Measurements from ENCODE around the gene NCOR1. TPM values are rescaled to one million over a fixed set of nuclear protein-coding genes. Genes with fewer than 3 reads are reported as not detected.

Gene NCOR1
- total and polyA plus RNA-seq, 9 of the 15 experiments (the other 6 are each of a cell fraction or from before 2014, with no cell fraction given), result 20.2 to 66.5 (median 50.9) TPM

GRCh38 chr17:16150251-16150856, 65.0 kb downstream of the NCOR1 start:
- 93% methylated on average over 4 of the region's 4 CpGs for WGBS (ENCODE audit: insufficient coverage, low coverage, missing lambda C conversion rate)
- intact Hi-C loops (cut with micrococcal nuclease) (no loop called here), in situ Hi-C loops (cut with MboI) (no loop called here)
- H3K27ac ChIP-seq (ENCODE audit: extremely low read depth, low read depth, low read length), result no peak overlapping the region
- no peak overlapping the region for H2AFZ ChIP-seq (ENCODE audit: low read depth, low read length)
- H3K4me1 ChIP-seq (replicated peaks in 1 of 2; ENCODE audit: control insufficient read depth in 2 of 2, insufficient read depth in 2 of 2, low read length in 2 of 2), result no peaks in the 10 kb centered on the region
- ChIA-PET POLR2A (interaction anchor here (1.1 kb wide), 1 partner anchor 17 kb away, joined by 3 read pairs; no protein-coding TSS in a partner anchor), CTCF (ENCODE audit: low intra/inter-chr PET ratio) (interaction anchor here (0.5 kb wide), 1 partner anchor 204 kb away, joined by 3 read pairs; no protein-coding TSS in a partner anchor)
- no peaks in the 10 kb centered on the region for H3K9me3 ChIP-seq (replicated peaks; ENCODE audit: control insufficient read depth, insufficient read depth, low read depth, low read length)
- peaks cover 37% of the 10 kb centered on the region for H3K36me3 ChIP-seq (ENCODE audit: control insufficient read depth, insufficient read depth, low read length)
- ATAC-seq (no peak), DNase-seq (ENCODE audit: extremely low read depth in 1 of 4, low spot score in 3 of 4) (no peak), FAIRE-seq (peak; percentile 32)
- no TSS peak for BruUV-seq (replicated peaks)
- no peak overlapping the region for H3K9ac ChIP-seq (ENCODE audit: insufficient read depth in 1 of 2, low read depth in 2 of 2, low read length in 2 of 2)
- no peak overlapping the region for H3K4me2 ChIP-seq (ENCODE audit: insufficient read depth, low read length)
- H3K79me2 ChIP-seq (ENCODE audit: control insufficient read depth, insufficient read depth, low read length), result no peaks in the 10 kb centered on the region
- no peaks in the 10 kb centered on the region for H4K20me1 ChIP-seq (replicated peaks; ENCODE audit: control insufficient read depth, insufficient read depth, low read length)
- no peaks in the 10 kb centered on the region for H3K27me3 ChIP-seq (ENCODE audit: control insufficient read depth in 2 of 2, insufficient read depth in 2 of 2, low read length in 2 of 2)
- H3K9me1 ChIP-seq (ENCODE audit: control insufficient read depth, insufficient read depth, low read length), result no peaks in the 10 kb centered on the region
- no peak overlapping the region for H3K4me3 ChIP-seq
- TF ChIP-seq TFE3 (CRISPR knock-in tag; IDR thresholded peaks at IDR 0.05) (no peak), HMG20B (CRISPR knock-in tag; IDR thresholded peaks at IDR 0.05) (no peak), SIX5 (IDR thresholded peaks at IDR 0.05; ENCODE audit: borderline replicate concordance in 1 of 2, insufficient read depth in 1 of 2, low read depth in 1 of 2, low read length in 2 of 2) (no peak), ZNF41 (CRISPR knock-in tag; conservative IDR thresholded peaks at IDR 0.05) (no peak), ZNF239 (CRISPR knock-in tag; IDR thresholded peaks at IDR 0.05) (no peak)
- TF ChIP-seq, protein P1, sequence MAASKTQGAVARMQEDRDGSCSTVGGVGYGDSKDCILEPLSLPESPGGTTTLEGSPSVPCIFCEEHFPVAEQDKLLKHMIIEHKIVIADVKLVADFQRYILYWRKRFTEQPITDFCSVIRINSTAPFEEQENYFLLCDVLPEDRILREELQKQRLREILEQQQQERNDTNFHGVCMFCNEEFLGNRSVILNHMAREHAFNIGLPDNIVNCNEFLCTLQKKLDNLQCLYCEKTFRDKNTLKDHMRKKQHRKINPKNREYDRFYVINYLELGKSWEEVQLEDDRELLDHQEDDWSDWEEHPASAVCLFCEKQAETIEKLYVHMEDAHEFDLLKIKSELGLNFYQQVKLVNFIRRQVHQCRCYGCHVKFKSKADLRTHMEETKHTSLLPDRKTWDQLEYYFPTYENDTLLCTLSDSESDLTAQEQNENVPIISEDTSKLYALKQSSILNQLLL (CRISPR knock-in tag; IDR thresholded peaks at IDR 0.05; ENCODE audit: borderline replicate concordance), result no peak
- TF ChIP-seq, protein P2, sequence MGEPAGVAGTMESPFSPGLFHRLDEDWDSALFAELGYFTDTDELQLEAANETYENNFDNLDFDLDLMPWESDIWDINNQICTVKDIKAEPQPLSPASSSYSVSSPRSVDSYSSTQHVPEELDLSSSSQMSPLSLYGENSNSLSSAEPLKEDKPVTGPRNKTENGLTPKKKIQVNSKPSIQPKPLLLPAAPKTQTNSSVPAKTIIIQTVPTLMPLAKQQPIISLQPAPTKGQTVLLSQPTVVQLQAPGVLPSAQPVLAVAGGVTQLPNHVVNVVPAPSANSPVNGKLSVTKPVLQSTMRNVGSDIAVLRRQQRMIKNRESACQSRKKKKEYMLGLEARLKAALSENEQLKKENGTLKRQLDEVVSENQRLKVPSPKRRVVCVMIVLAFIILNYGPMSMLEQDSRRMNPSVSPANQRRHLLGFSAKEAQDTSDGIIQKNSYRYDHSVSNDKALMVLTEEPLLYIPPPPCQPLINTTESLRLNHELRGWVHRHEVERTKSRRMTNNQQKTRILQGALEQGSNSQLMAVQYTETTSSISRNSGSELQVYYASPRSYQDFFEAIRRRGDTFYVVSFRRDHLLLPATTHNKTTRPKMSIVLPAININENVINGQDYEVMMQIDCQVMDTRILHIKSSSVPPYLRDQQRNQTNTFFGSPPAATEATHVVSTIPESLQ (CRISPR knock-in tag; IDR thresholded peaks at IDR 0.05), result no peak
